Testis (tissue), 3 donors: ENCODE measurements around the gene SPDL1. TPM values are rescaled to one million over a fixed set of nuclear protein-coding genes. Genes with fewer than 3 reads are reported as not detected.
"Not testable (repeated sequence)": the region's sequence is repeated elsewhere in the genome, so short reads cannot be mapped to it uniquely, and the experiment has no call there.

Source experiments
- DNase-seq: peaks from one replicate; pipeline ENCODE4 v3.0.0-alpha.2; 2019
- H3K27ac ChIP-seq, 2 donors: fragments of 200-600 bp; sonication (generic); one replicate each; pipeline ENCODE4 v1.5.1; 2019
- H3K27me3 ChIP-seq: fragments of 200-600 bp; sonication (generic); one replicate; pipeline ENCODE4 v1.5.1; 2019
- H3K36me3 ChIP-seq: fragments of 200-600 bp; sonication (generic); one replicate; pipeline ENCODE4 v1.5.1; 2017; ENCODE audit warnings: low read depth; ENCODE audit errors: missing control alignments
- H3K4me1 ChIP-seq: fragments of 200-600 bp; sonication (generic); one replicate; pipeline ENCODE4 v1.5.1; 2019
- H3K4me3 ChIP-seq, 2 donors: fragments of 200-600 bp; sonication (generic); one replicate each; pipeline ENCODE4 v1.5.1; 2017 to 2019
- H3K9me3 ChIP-seq: fragments of 200-600 bp; sonication (generic); one replicate; pipeline ENCODE4 v1.5.1; 2017
- CTCF ChIP-seq, 3 experiments: fragments of 450-650 bp in 2 of 3; fragments of 200-600 bp in 1 of 3; sonication (generic) in 1 of 3; IDR thresholded peaks; one replicate each; pipeline ENCODE4 v1.5.1; 2016 to 2019; ENCODE audit warnings: antibody characterized with exemption in 3 of 3, mild to moderate bottlenecking in 2 of 3, moderate library complexity in 1 of 3
- POLR2A ChIP-seq: fragments of 450-650 bp; IDR thresholded peaks from one replicate; pipeline ENCODE4 v1.6.1; 2017; ENCODE audit warnings: antibody characterized with exemption, mild to moderate bottlenecking, moderate library complexity
- WGBS, 2 donors: methylation state at CpG; one replicate each; pipeline ENCODE4 v1.1.5; 2018; 5-methylcytosine and 5-hydroxymethylcytosine counted together
- intact Hi-C: fragments of 100-400 bp; cut with DNase I; formaldehyde crosslinking; loops from one replicate; pipeline ENCODE4 v1.15.1; 2023; ENCODE audit warnings: low total_unique reads
- polyA plus RNA-seq: library from polyadenylated mRNA; stranded (reverse); fragments of 350-450 nt; fragmentation: Illumina TruSeq; extraction: RNeasy Lipid Tissue Mini Kit (QIAGEN cat#74804); gene quantifications from one replicate; pipeline ENCODE4 v1.2.3, GENCODE V29; 2014; ENCODE audit warnings: low read depth, low replicate concordance; ENCODE audit not compliant: insufficient read depth
- total RNA-seq, 2 donors: library from RNA; depleted of rRNA; stranded (reverse); fragments of >200 nt; gene quantifications; one replicate each; pipeline ENCODE4 v1.2.3, GENCODE V29; 2016

Gene SPDL1
- total and polyA plus RNA-seq, 3 donors from 2014 or later: 28.3 to 52.6 (median 36.8) TPM

- WGBS, 2 donors: 72 to 74% methylated on average over 1 of the region's 1 CpG
- intact Hi-C loops: no loop called here
- Histone ChIP-seq H3K9me3 (no peaks in the 10 kb centered on the region), H3K36me3 (no peaks in the 10 kb centered on the region), H3K27me3 (no peaks in the 10 kb centered on the region), H3K4me3 (no peak overlapping the region), H3K4me1 (no peaks in the 10 kb centered on the region), H3K27ac (no peak overlapping the region)
- DNase-seq: no peak
- TF ChIP-seq CTCF (IDR thresholded peaks at IDR 0.05) (no peak), POLR2A (no peak)
Measured at GRCh38 chr5:169615561-169615960, 32.0 kb downstream of the SPDL1 start.

- H3K9me3 ChIP-seq, H3K36me3 ChIP-seq, intact Hi-C loops, H3K4me1 ChIP-seq, H3K27me3 ChIP-seq, H3K27ac ChIP-seq, DNase-seq, H3K4me3 ChIP-seq: not testable (repeated sequence)
- 91 to 100% methylated on average over 2 of the region's 2 CpGs for WGBS, 2 donors
Measured at GRCh38 chr5:169624307-169624706, 40.7 kb downstream of the SPDL1 start.

- Histone ChIP-seq H3K27ac (no peak overlapping the region), H3K9me3 (no peaks in the 10 kb centered on the region), H3K4me1 (no peaks in the 10 kb centered on the region), H3K36me3 (no peaks in the 10 kb centered on the region), H3K27me3 (no peaks in the 10 kb centered on the region), H3K4me3 (no peak overlapping the region)
- DNase-seq: no peak
- intact Hi-C loops: no loop called here
- WGBS, 2 donors: 78 to 91% methylated on average over 1 of the region's 1 CpG
- TF ChIP-seq POLR2A: no peak
- no peak for TF ChIP-seq CTCF (IDR thresholded peaks at IDR 0.05)
Measured at GRCh38 chr5:169626779-169627178, 43.2 kb downstream of the SPDL1 start.

GRCh38 chr5:169627551-169627950 lies 44.0 kb downstream of the SPDL1 start:
- Histone ChIP-seq H3K36me3 (no peaks in the 10 kb centered on the region), H3K4me1 (no peaks in the 10 kb centered on the region), H3K9me3 (no peaks in the 10 kb centered on the region), H3K4me3 (no peak overlapping the region), H3K27me3 (no peaks in the 10 kb centered on the region), H3K27ac (no peak overlapping the region)
- WGBS, 2 donors: 91 to 93% methylated on average over 3 of the region's 3 CpGs
- intact Hi-C loops: no loop called here
- TF ChIP-seq CTCF (IDR thresholded peaks at IDR 0.05) (no peak), POLR2A (no peak)
- no peak for DNase-seq

- Histone ChIP-seq H3K27ac (no peak overlapping the region), H3K4me1 (no peaks in the 10 kb centered on the region), H3K4me3 (no peak overlapping the region), H3K27me3 (no peaks in the 10 kb centered on the region), H3K9me3 (no peaks in the 10 kb centered on the region), H3K36me3 (no peaks in the 10 kb centered on the region)
- 89 to 93% methylated on average over 2 of the region's 2 CpGs for WGBS, 2 donors
- TF ChIP-seq CTCF (IDR thresholded peaks at IDR 0.05) (no peak), POLR2A (no peak)
- intact Hi-C loops: no loop called here
- no peak for DNase-seq
Measured at GRCh38 chr5:169628892-169629291, 45.3 kb downstream of the SPDL1 start.
